LNCaP clone FGC (cell line): ENCODE data around the gene KIN.

Experiments
- DNase-seq: peaks from one replicate; pipeline ENCODE4 v3.0.0-alpha.2; 2011; ENCODE audit warnings: low read depth
- H3K4me3 ChIP-seq: 2 replicates; pipeline ENCODE4 v1.5.1; 2011; ENCODE audit warnings: mild to moderate bottlenecking, low read depth, low read length, control low read depth
- TF ChIP-seq, protein P1 (sequence below): IDR thresholded peaks from 2 replicates; pipeline ENCODE4 v1.5.1; 2012; ENCODE audit warnings: mild to moderate bottlenecking; ENCODE audit not compliant: control insufficient read depth, insufficient read depth; ENCODE audit errors: extremely low read depth

The KIN gene

DNA sequence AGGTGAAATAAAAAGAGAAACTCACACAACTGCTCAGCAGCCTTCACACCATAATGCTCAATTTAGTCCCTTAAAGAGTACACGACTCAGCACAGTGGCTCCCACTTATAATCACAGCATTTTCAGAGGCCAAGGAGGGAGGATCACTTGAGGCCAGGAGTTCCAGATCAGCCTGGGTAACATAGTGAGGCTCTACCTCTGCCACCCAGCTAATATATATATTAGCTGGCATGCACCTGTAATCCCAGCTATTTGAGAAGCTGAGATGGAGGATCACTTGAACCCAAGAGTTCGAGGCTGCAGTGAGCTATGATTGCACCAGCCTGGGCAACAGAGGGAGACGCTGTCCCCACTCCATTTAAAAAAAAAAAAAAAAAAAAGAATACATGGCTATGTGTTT, 82.5 kb downstream of the KIN start:
- DNase-seq: no peak
- TF ChIP-seq, protein P1, sequence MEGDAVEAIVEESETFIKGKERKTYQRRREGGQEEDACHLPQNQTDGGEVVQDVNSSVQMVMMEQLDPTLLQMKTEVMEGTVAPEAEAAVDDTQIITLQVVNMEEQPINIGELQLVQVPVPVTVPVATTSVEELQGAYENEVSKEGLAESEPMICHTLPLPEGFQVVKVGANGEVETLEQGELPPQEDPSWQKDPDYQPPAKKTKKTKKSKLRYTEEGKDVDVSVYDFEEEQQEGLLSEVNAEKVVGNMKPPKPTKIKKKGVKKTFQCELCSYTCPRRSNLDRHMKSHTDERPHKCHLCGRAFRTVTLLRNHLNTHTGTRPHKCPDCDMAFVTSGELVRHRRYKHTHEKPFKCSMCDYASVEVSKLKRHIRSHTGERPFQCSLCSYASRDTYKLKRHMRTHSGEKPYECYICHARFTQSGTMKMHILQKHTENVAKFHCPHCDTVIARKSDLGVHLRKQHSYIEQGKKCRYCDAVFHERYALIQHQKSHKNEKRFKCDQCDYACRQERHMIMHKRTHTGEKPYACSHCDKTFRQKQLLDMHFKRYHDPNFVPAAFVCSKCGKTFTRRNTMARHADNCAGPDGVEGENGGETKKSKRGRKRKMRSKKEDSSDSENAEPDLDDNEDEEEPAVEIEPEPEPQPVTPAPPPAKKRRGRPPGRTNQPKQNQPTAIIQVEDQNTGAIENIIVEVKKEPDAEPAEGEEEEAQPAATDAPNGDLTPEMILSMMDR: no peak
- no peak overlapping the region for H3K4me3 ChIP-seq

DNA sequence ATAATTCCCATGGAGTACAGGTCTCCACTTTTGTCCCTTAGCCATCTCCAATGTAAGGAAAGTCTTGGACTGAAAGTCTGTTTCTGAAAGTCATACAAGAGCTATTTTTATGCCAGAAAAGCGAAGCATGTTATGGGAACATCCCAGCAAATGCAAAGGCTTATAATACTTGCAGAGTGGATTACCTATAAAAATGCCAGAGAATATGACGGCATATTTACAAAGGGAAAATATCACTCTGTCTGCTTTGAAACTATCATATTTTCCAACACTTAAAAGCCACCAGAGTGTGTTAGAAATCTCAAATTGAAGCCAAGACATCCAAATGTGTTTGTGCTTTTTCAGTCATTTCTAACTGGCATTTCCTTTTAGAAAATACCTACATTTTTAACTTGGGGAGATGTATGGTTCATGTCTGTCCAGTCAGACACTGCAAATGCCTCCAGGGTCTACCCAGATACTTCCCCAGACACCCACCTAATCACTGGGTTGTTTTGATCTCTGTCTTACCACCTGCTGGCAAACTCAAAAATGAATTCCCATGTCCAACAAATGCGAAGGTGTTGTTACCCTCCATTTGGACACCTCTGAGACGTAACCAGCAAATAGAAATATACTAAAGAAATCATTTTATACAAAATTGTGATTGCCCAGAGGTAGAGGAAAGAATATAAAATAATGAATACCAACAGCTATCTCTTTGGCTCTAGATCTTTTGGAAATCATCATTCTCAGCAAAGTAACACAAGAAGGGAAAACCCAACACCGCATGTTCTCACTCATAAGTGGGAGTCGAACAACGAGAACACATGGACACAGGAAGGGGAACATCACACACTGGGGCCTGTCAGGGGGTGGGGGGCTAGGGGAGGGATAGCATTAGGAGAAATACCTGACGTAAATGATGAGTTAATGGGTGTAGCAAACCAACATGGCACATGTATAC, 83.4 kb downstream of the KIN start:
- no peak for DNase-seq
- TF ChIP-seq, protein P1: no peak
- H3K4me3 ChIP-seq: no peak overlapping the region

DNA sequence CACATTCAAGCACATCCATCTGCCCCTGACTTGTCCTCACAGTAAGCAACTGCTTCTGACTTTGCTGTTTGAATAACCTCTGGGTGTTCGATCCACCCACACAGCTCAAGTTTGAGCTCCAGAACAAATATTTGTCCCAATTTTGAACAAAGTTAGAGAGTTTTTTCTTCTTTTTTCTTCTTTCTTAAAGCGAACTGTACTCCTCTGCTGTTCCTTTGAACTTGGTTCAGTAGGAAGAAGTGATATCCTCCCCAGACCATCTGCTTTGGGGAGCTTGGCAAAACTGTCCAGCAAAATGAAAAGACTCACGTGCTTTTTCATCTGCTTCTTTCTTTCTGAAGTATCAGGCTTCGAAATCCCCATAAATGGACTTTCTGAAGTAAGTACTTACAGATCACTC, 84.7 kb downstream of the KIN start, which contains the start of gene ITIH2:
ITIH2 (plus strand) TSS at position 177 of the 400 bp plus-strand sequence; CDS start at position 296, 119 bp downstream.
- TF ChIP-seq, protein P1: no peak
- DNase-seq: no peak
- H3K4me3 ChIP-seq: no peak within 1 kb of the TSS

DNA sequence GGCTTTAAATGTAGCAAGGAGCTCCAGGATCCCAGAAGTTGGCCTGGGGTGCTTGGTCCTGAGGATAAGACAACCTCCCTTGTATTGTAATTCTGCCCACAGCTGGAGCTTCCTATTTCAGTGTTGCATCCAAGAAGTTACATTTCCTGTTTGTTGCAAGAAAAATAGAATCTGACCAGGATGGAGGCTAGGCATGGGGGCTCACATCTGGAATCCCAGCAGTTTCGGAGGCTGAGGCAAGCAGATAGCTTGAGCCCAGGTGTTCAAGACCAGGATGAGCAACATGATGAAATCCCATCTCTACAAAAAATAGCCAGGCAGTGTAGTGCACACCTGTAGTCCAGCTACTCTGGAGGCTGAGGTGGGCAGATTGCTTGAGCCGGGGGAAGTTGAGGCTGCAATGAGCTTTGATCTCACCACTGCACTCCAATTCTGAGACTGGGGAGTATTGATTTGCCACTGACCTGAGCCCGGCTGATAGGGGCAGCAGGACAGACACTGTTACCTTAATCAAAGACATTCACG, 85.4 kb downstream of the KIN start:
- H3K4me3 ChIP-seq: no peak overlapping the region
- TF ChIP-seq, protein P1: no peak
- no peak for DNase-seq

DNA sequence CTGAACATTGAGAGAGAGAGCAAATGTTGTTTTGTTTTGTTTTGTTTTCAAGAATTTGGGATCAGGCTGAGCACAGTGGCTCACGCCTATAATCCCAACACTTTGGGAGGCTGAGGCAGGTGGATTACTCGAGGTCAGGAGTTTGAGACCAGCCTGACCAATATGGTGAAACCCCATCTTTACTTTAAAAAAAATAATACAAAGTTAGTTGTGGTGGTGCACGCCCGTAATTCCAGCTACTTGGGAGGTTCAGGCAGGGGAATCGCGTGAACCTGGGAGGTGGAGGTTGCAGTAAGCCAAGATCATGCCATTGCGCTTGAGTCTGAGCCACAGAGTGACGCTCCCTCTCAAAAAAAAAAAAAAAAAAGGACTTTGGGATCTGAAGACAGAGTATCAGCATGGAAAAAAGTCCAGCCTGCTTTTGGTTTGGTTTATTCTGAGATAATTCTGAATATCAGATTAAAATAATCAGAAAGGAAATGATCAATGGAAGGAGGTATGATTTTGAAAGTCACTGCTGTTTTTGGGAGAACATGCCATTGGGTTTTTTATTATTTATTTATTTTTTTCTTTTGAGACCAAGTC, 86.5 kb downstream of the KIN start:
- TF ChIP-seq, protein P1: no peak
- no peak for DNase-seq
- H3K4me3 ChIP-seq: no peak overlapping the region
